HepG2 (cell line): ENCODE results near the gene TAS1R3. TPM values are rescaled to one million over a fixed set of nuclear protein-coding genes. Genes with fewer than 3 reads are reported as not detected.

Experiments used
- ATAD3A ChIP-seq: sonication (generic); formaldehyde crosslinking; IDR thresholded peaks from 2 replicates; pipeline ENCODE4 v1.4.0; 2020; ENCODE audit warnings: missing genetic modification reagents
- CCAR2 ChIP-seq: fragments of 200-400 bp; formaldehyde crosslinking; optimal IDR thresholded peaks from 2 replicates; pipeline ENCODE3; 2018; ENCODE audit warnings: low read depth, mild to moderate bottlenecking, low read length, moderate library complexity
- CREM ChIP-seq, 2 experiments: sonication (generic) in 1 of 2; formaldehyde crosslinking in 1 of 2; IDR thresholded peaks; 2 replicates each; pipeline versions ENCODE4 v1.4.0 to v1.6.1; 2016 to 2020; ENCODE audit warnings: antibody characterized with exemption in 1 of 2, mild to moderate bottlenecking in 1 of 2, missing genetic modification reagents in 1 of 2
- EED ChIP-seq: sonication (generic); formaldehyde crosslinking; IDR thresholded peaks from 2 replicates; pipeline ENCODE4 v1.5.0; 2020; ENCODE audit warnings: mild to moderate bottlenecking, missing genetic modification reagents
- ERF ChIP-seq: IDR thresholded peaks from 2 replicates; pipeline ENCODE4 v1.6.1; 2018; ENCODE audit warnings: missing biosample characterization, missing genetic modification reagents
- FOXM1 ChIP-seq: sonication (generic); formaldehyde crosslinking; IDR thresholded peaks from 2 replicates; pipeline ENCODE4 v1.5.0; 2020; ENCODE audit warnings: missing genetic modification reagents
- HNRNPLL ChIP-seq: fragments of 200-400 bp; formaldehyde crosslinking; IDR thresholded peaks from 2 replicates; pipeline ENCODE4 v1.6.1; 2017; ENCODE audit warnings: mild to moderate bottlenecking, low read depth, low read length; ENCODE audit not compliant: poor library complexity, severe bottlenecking
- KDM3A ChIP-seq: IDR thresholded peaks from 2 replicates; pipeline ENCODE4 v1.6.1; 2018; ENCODE audit warnings: low read depth, missing compliant biosample characterization
- NFATC3 ChIP-seq: sonication (generic); formaldehyde crosslinking; IDR thresholded peaks from 2 replicates; pipeline ENCODE4 v1.5.1; 2020; ENCODE audit warnings: mild to moderate bottlenecking, missing genetic modification reagents
- NFE2 ChIP-seq: sonication (generic); formaldehyde crosslinking; IDR thresholded peaks from 2 replicates; pipeline ENCODE4 v1.4.0; 2020; ENCODE audit warnings: missing genetic modification reagents
- PCBP2 ChIP-seq: fragments of 200-400 bp; formaldehyde crosslinking; optimal IDR thresholded peaks from 2 replicates; pipeline ENCODE3; 2018; ENCODE audit warnings: low read length, low read depth; ENCODE audit not compliant: poor library complexity, severe bottlenecking
- SALL2 ChIP-seq: sonication (generic); formaldehyde crosslinking; IDR thresholded peaks from 2 replicates; pipeline ENCODE4 v1.8.1; 2023; ENCODE audit warnings: mild to moderate bottlenecking, missing genetic modification reagents, inconsistent platforms
- SNRNP70 ChIP-seq: fragments of 200-400 bp; formaldehyde crosslinking; IDR thresholded peaks from 2 replicates; pipeline ENCODE4 v1.6.1; 2017; ENCODE audit warnings: mild to moderate bottlenecking, low read depth, low read length, moderate library complexity
- STAG1 ChIP-seq: sonication (generic); formaldehyde crosslinking; IDR thresholded peaks from 2 replicates; pipeline ENCODE4 v1.4.0; 2020; ENCODE audit warnings: missing genetic modification reagents
- TAF1 ChIP-seq: sonication (generic); formaldehyde crosslinking; IDR thresholded peaks from 2 replicates; pipeline ENCODE4 v1.4.0; 2020; ENCODE audit warnings: missing genetic modification reagents
- ZBTB20 ChIP-seq: sonication (generic); formaldehyde crosslinking; IDR thresholded peaks from 2 replicates; pipeline ENCODE4 v1.8.1; 2023; ENCODE audit warnings: missing genetic modification reagents, low read depth, mild to moderate bottlenecking, borderline replicate concordance
- ZBTB21 ChIP-seq: sonication (generic); formaldehyde crosslinking; IDR thresholded peaks from 2 replicates; pipeline ENCODE4 v1.4.0; 2020; ENCODE audit warnings: missing genetic modification reagents
- ZFP1 ChIP-seq: IDR thresholded peaks from 2 replicates; pipeline ENCODE4 v1.6.1; 2016
- ZNF263 ChIP-seq: sonication (generic); formaldehyde crosslinking; IDR thresholded peaks from 2 replicates; pipeline ENCODE4 v1.4.0; 2020; ENCODE audit warnings: missing genetic modification reagents
- ZNF546 ChIP-seq: sonication (generic); formaldehyde crosslinking; conservative IDR thresholded peaks from 2 replicates; pipeline ENCODE4 v1.8.1; 2023; ENCODE audit warnings: mild to moderate bottlenecking, missing genetic modification reagents
- ZNF547 ChIP-seq: sonication (generic); formaldehyde crosslinking; IDR thresholded peaks from 2 replicates; pipeline ENCODE4 v1.5.1; 2020; ENCODE audit warnings: mild to moderate bottlenecking, missing genetic modification reagents
- ZNF564 ChIP-seq: sonication (generic); formaldehyde crosslinking; IDR thresholded peaks from 2 replicates; pipeline ENCODE4 v1.8.1; 2023; ENCODE audit warnings: mild to moderate bottlenecking, missing genetic modification reagents
- ZNF674 ChIP-seq: sonication (generic); formaldehyde crosslinking; IDR thresholded peaks from 2 replicates; pipeline ENCODE4 v1.5.0; 2020; ENCODE audit warnings: low read depth, mild to moderate bottlenecking, missing genetic modification reagents
- ZNF766 ChIP-seq: sonication (generic); formaldehyde crosslinking; IDR thresholded peaks from 2 replicates; pipeline ENCODE4 v1.5.0; 2020; ENCODE audit warnings: missing genetic modification reagents, borderline replicate concordance
- ZNF792 ChIP-seq: IDR thresholded peaks from 2 replicates; pipeline ENCODE4 v1.6.1; 2016
- polyA plus RNA-seq, 8 experiments: library from polyadenylated mRNA; depleted of rRNA in 3 of 8; stranded (reverse) in 7 of 8; unstranded in 1 of 8; fragments of >200 nt; fragmentation: Illumina TruSeq in 4 of 8; extraction: Trizol in 4 of 8; gene quantifications; 2 replicates each; pipeline versions ENCODE4 v1.2.1 to v1.2.3, GENCODE V29; 2011 to 2016; ENCODE audit warnings: low read depth in 4 of 8, missing spikeins in 1 of 8, mixed read lengths in 1 of 8; ENCODE audit not compliant: insufficient read depth in 1 of 8
- total RNA-seq, 5 experiments: library from RNA; depleted of rRNA; stranded (reverse); fragments of >200 nt; fragmentation: Illumina TruSeq; extraction: Trizol; gene quantifications; 2 replicates each; pipeline ENCODE4 v1.2.3, GENCODE V29; 2016; ENCODE audit warnings: low read depth in 1 of 5
- TF ChIP-seq, protein P1 (sequence below): sonication (generic); formaldehyde crosslinking; IDR thresholded peaks from 2 replicates; pipeline ENCODE4 v1.4.0; 2020; ENCODE audit warnings: missing genetic modification reagents
- TF ChIP-seq, protein P2 (sequence below): sonication (generic); formaldehyde crosslinking; IDR thresholded peaks from 2 replicates; pipeline ENCODE4 v1.5.1; 2020; ENCODE audit warnings: mild to moderate bottlenecking, missing genetic modification reagents, moderate library complexity
- TF ChIP-seq, protein P3 (sequence below): sonication (generic); formaldehyde crosslinking; IDR thresholded peaks from 2 replicates; pipeline ENCODE4 v1.4.0; 2020; ENCODE audit warnings: mild to moderate bottlenecking, missing genetic modification reagents

TAS1R3 gene
- total and polyA plus RNA-seq, 2 of the 13 experiments (the other 11 are each of a cell fraction or from before 2014, with no cell fraction given), result 0.13 to 0.15 TPM

DNA sequence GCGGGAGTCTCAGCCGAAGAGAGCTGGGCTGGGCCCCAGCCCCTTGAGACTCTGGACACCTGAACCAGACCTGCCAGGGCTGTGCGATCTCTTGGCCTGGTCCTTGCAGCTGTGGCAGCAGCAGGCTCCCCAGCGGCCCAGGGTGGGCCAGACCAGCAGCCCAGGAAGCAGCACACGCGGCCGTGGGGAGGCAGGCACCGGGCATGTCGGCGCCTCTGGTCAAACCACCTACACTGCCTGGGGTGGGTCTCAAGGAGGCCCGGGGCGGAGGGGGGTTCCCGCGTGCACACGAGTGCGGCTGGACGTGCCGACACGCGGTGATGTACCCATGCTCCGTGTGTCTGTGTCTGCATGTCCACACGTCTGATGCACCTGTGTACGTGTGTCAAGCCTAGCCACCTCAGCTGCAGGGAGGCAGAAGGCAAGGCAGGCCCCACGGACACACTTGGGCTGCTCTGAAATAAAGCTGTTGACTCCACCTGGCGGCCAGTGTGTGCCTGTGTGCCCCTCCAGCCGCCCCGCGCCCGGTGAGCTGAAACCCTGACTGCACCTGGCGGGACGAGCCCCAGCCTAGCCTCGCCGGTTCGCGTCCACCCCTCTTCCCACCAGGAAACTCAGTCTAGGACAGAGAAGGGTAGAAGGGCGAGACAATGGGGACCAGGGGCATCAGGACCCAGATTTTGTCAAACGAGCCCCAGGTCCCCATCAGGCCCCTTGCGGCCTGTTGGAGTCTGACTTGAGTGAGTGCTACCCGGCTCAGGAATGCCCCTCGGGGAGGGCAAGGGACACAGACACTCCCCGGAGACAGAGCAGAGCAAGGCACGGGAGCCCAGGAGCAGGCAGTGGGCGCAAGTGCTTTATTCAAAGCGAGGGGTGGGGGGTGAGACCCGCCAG lies 39.3 kb upstream of the TAS1R3 start (continued):
- TF ChIP-seq, protein P1, sequence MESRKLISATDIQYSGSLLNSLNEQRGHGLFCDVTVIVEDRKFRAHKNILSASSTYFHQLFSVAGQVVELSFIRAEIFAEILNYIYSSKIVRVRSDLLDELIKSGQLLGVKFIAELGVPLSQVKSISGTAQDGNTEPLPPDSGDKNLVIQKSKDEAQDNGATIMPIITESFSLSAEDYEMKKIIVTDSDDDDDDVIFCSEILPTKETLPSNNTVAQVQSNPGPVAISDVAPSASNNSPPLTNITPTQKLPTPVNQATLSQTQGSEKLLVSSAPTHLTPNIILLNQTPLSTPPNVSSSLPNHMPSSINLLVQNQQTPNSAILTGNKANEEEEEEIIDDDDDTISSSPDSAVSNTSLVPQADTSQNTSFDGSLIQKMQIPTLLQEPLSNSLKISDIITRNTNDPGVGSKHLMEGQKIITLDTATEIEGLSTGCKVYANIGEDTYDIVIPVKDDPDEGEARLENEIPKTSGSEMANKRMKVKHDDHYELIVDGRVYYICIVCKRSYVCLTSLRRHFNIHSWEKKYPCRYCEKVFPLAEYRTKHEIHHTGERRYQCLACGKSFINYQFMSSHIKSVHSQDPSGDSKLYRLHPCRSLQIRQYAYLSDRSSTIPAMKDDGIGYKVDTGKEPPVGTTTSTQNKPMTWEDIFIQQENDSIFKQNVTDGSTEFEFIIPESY (CRISPR knock-in tag), result peak; percentile 98
- TF ChIP-seq STAG1 (peak; percentile 86), CREM (IDR thresholded peaks at IDR 0.05) (no peak), CREM (CRISPR knock-in tag; IDR thresholded peaks at IDR 0.05) (no peak), NFATC3 (CRISPR knock-in tag) (no peak), ERF (CRISPR knock-in tag) (no peak), SALL2 (CRISPR knock-in tag) (no peak), ZNF546 (CRISPR knock-in tag) (no peak), PCBP2 (no peak), CCAR2 (no peak), NFE2 (CRISPR knock-in tag) (no peak), ATAD3A (CRISPR knock-in tag) (no peak), HNRNPLL (peak; percentile 17), ZNF263 (CRISPR knock-in tag) (no peak), KDM3A (CRISPR knock-in tag) (no peak), ZBTB21 (CRISPR knock-in tag) (no peak), SNRNP70 (no peak), ZNF674 (CRISPR knock-in tag) (no peak), ZFP1 (CRISPR knock-in tag) (no peak), ZNF792 (CRISPR knock-in tag) (no peak), ZNF766 (CRISPR knock-in tag) (no peak), ZBTB20 (CRISPR knock-in tag) (no peak), ZNF547 (no peak), TAF1 (no peak), ZNF564 (CRISPR knock-in tag) (no peak), EED (CRISPR knock-in tag) (no peak), FOXM1 (no peak)
- TF ChIP-seq, protein P2, sequence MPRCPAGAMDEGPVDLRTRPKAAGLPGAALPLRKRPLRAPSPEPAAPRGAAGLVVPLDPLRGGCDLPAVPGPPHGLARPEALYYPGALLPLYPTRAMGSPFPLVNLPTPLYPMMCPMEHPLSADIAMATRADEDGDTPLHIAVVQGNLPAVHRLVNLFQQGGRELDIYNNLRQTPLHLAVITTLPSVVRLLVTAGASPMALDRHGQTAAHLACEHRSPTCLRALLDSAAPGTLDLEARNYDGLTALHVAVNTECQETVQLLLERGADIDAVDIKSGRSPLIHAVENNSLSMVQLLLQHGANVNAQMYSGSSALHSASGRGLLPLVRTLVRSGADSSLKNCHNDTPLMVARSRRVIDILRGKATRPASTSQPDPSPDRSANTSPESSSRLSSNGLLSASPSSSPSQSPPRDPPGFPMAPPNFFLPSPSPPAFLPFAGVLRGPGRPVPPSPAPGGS, result no peak
- TF ChIP-seq, protein P3, sequence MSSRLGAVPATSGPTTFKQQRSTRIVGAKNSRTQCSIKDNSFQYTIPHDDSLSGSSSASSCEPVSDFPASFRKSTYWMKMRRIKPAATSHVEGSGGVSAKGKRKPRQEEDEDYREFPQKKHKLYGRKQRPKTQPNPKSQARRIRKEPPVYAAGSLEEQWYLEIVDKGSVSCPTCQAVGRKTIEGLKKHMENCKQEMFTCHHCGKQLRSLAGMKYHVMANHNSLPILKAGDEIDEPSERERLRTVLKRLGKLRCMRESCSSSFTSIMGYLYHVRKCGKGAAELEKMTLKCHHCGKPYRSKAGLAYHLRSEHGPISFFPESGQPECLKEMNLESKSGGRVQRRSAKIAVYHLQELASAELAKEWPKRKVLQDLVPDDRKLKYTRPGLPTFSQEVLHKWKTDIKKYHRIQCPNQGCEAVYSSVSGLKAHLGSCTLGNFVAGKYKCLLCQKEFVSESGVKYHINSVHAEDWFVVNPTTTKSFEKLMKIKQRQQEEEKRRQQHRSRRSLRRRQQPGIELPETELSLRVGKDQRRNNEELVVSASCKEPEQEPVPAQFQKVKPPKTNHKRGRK (CRISPR knock-in tag), result no peak
